ENCODE data around the gene PLP2. TPM values are rescaled to one million over a fixed set of nuclear protein-coding genes. Genes with fewer than 3 reads are reported as not detected.

Gene PLP2
- polyA plus RNA-seq, 1 donor (not counting 4 experiments of a cell fraction or from before 2014, with no cell fraction given) = 358 TPM

- Histone ChIP-seq H3K27ac (ENCODE audit: control insufficient read depth, insufficient read depth, low read length) (no peak overlapping the region), H3K4me1 (ENCODE audit: control insufficient read depth, extremely low read depth, insufficient read depth, low read length) (peaks cover 30% of the 10 kb centered on the region), H4K20me1 (ENCODE audit: control insufficient read depth, extremely low read depth, insufficient read depth, low read length) (no peaks in the 10 kb centered on the region), H2AFZ (ENCODE audit: control insufficient read depth, low read length) (no peak overlapping the region), H3K9me1 (ENCODE audit: control insufficient read depth, extremely low read depth, insufficient read depth, low read length) (no peaks in the 10 kb centered on the region), H3K36me3 (ENCODE audit: control insufficient read depth in 2 of 2, extremely low read depth in 1 of 2, insufficient read depth in 2 of 2, low read length in 2 of 2) (peaks cover 1 to 5% of the 10 kb centered on the region in 2 experiments), H3K27me3 (ENCODE audit: control insufficient read depth, extremely low read depth, insufficient read depth, low read length) (no peaks in the 10 kb centered on the region), H3K9ac (ENCODE audit: control insufficient read depth, extremely low read depth, insufficient read depth, low read length) (no peak overlapping the region), H3K4me3 (ENCODE audit: control insufficient read depth in 2 of 3, extremely low read depth in 1 of 3, insufficient read depth in 2 of 3, low read depth in 1 of 3, low read length in 3 of 3) (no peak overlapping the region), H3K9me3 (ENCODE audit: control insufficient read depth, low read depth, low read length) (no peaks in the 10 kb centered on the region), H3K79me2 (ENCODE audit: control insufficient read depth, insufficient read depth, low read length) (peaks cover 8% of the 10 kb centered on the region), H3K4me2 (ENCODE audit: control insufficient read depth, extremely low read depth, insufficient read depth, low read depth, low read length) (no peak overlapping the region)
- FAIRE-seq (no peak), DNase-seq (ENCODE audit: low read depth, low spot score) (no peak)
- TF ChIP-seq EZH2 (IDR thresholded peaks at IDR 0.05; ENCODE audit: low read length) = no peak
- TF ChIP-seq CTCF (optimal IDR thresholded peaks at IDR 0.05 in 1 of 3, IDR thresholded peaks at IDR 0.05 in 1 of 3, conservative IDR thresholded peaks at IDR 0.05 in 1 of 3; ENCODE audit: extremely low read depth in 1 of 3, insufficient read depth in 2 of 3, low read length in 3 of 3) = no peak
- dilution Hi-C loops (cut with MboI; ENCODE audit: extremely low pct_ligation_motif_present, low sequenced_read_pairs) = no loop called here
Observed at GRCh38 chrX:49178537-49178936, 6.8 kb downstream of the PLP2 start.

- Histone ChIP-seq H3K79me2 (ENCODE audit: control insufficient read depth, insufficient read depth, low read length) (peaks cover 13% of the 10 kb centered on the region), H3K4me2 (ENCODE audit: control insufficient read depth, extremely low read depth, insufficient read depth, low read depth, low read length) (no peak overlapping the region), H3K27me3 (ENCODE audit: control insufficient read depth, extremely low read depth, insufficient read depth, low read length) (no peaks in the 10 kb centered on the region), H4K20me1 (ENCODE audit: control insufficient read depth, extremely low read depth, insufficient read depth, low read length) (no peaks in the 10 kb centered on the region), H2AFZ (ENCODE audit: control insufficient read depth, low read length) (no peak overlapping the region), H3K9me1 (ENCODE audit: control insufficient read depth, extremely low read depth, insufficient read depth, low read length) (no peaks in the 10 kb centered on the region), H3K4me1 (ENCODE audit: control insufficient read depth, extremely low read depth, insufficient read depth, low read length) (peaks cover 30% of the 10 kb centered on the region), H3K36me3 (ENCODE audit: control insufficient read depth in 2 of 2, extremely low read depth in 1 of 2, insufficient read depth in 2 of 2, low read length in 2 of 2) (peaks cover 4 to 6% of the 10 kb centered on the region in 2 experiments), H3K9ac (ENCODE audit: control insufficient read depth, extremely low read depth, insufficient read depth, low read length) (no peak overlapping the region), H3K4me3 (ENCODE audit: control insufficient read depth in 2 of 3, extremely low read depth in 1 of 3, insufficient read depth in 2 of 3, low read depth in 1 of 3, low read length in 3 of 3) (no peak overlapping the region), H3K9me3 (ENCODE audit: control insufficient read depth, low read depth, low read length) (no peaks in the 10 kb centered on the region), H3K27ac (ENCODE audit: control insufficient read depth, insufficient read depth, low read length) (no peak overlapping the region)
- no peak for FAIRE-seq
- no peak for TF ChIP-seq CTCF (optimal IDR thresholded peaks at IDR 0.05 in 1 of 3, IDR thresholded peaks at IDR 0.05 in 1 of 3, conservative IDR thresholded peaks at IDR 0.05 in 1 of 3; ENCODE audit: extremely low read depth in 1 of 3, insufficient read depth in 2 of 3, low read length in 3 of 3)
- no peak for TF ChIP-seq EZH2 (IDR thresholded peaks at IDR 0.05; ENCODE audit: low read length)
- dilution Hi-C loops (cut with MboI; ENCODE audit: extremely low pct_ligation_motif_present, low sequenced_read_pairs) = no loop called here
- no peak for DNase-seq (ENCODE audit: low read depth, low spot score)
Observed at GRCh38 chrX:49179358-49179757, 7.7 kb downstream of the PLP2 start.

All from keratinocyte (primary cell).